H9 (cell line): ENCODE measurements around the gene CLN3. TPM values are rescaled to one million over a fixed set of nuclear protein-coding genes. Genes with fewer than 3 reads are reported as not detected.

Experiments used
- DNase-seq: peaks from one replicate; pipeline ENCODE4 v3.0.0-alpha.2; 2017
- H2AFZ ChIP-seq: one replicate; pipeline ENCODE4 v1.6.1; 2013; ENCODE audit warnings: mild to moderate bottlenecking, low read length, control low read depth, moderate library complexity
- H2AK5ac ChIP-seq: 2 replicates; pipeline ENCODE4 v1.6.1; 2013; ENCODE audit warnings: low read length, control low read depth, mixed read lengths; ENCODE audit not compliant: insufficient read length
- H2BK120ac ChIP-seq: one replicate; pipeline ENCODE4 v1.6.1; 2013; ENCODE audit warnings: low read depth, mild to moderate bottlenecking, low read length, control low read depth, inconsistent platforms; ENCODE audit not compliant: poor library complexity, severe bottlenecking
- H2BK12ac ChIP-seq: 2 replicates; pipeline ENCODE4 v1.6.1; 2013; ENCODE audit warnings: low read length, control low read depth, mixed read lengths, low read depth; ENCODE audit not compliant: insufficient read length
- H2BK15ac ChIP-seq: 2 replicates; pipeline ENCODE4 v1.6.1; 2013; ENCODE audit warnings: low read depth, low read length, control low read depth
- H2BK20ac ChIP-seq: one replicate; pipeline ENCODE4 v1.6.1; 2013; ENCODE audit warnings: low read depth, mild to moderate bottlenecking, low read length, control low read depth, inconsistent platforms; ENCODE audit not compliant: poor library complexity, severe bottlenecking
- H2BK5ac ChIP-seq: 2 replicates; pipeline ENCODE4 v1.6.1; 2013; ENCODE audit warnings: low read length, control low read depth, mixed read lengths; ENCODE audit not compliant: insufficient read length
- H3K14ac ChIP-seq: 2 replicates; pipeline ENCODE4 v1.6.1; 2013; ENCODE audit warnings: low read length, control low read depth; ENCODE audit not compliant: insufficient read depth
- H3K18ac ChIP-seq: 2 replicates; pipeline ENCODE4 v1.6.1; 2013; ENCODE audit warnings: low read depth, mild to moderate bottlenecking, mixed read lengths, low read length, control low read depth; ENCODE audit not compliant: insufficient read length
- H3K23ac ChIP-seq: 2 replicates; pipeline ENCODE4 v1.6.1; 2013; ENCODE audit warnings: low read length, control low read depth, mixed read lengths, low read depth; ENCODE audit not compliant: insufficient read length
- H3K23me2 ChIP-seq: 2 replicates; pipeline ENCODE4 v1.6.1; 2013; ENCODE audit warnings: low read depth, mild to moderate bottlenecking, mixed read lengths, low read length, control low read depth; ENCODE audit not compliant: insufficient read length, poor library complexity, severe bottlenecking
- H3K27ac ChIP-seq: 2 replicates; pipeline ENCODE4 v1.5.1; 2013; ENCODE audit warnings: low read length, control low read depth, mixed read lengths, low read depth; ENCODE audit not compliant: insufficient read length
- H3K27me3 ChIP-seq: 2 replicates; pipeline ENCODE4 v1.6.1; 2013; ENCODE audit warnings: low read length, control low read depth, inconsistent platforms; ENCODE audit not compliant: insufficient read depth
- H3K4ac ChIP-seq: 2 replicates; pipeline ENCODE4 v1.6.1; 2013; ENCODE audit warnings: low read depth, mild to moderate bottlenecking, control low read depth, inconsistent platforms, low read length, moderate library complexity
- H3K4me1 ChIP-seq: 2 replicates; pipeline ENCODE4 v1.6.1; 2013; ENCODE audit warnings: low read length, control low read depth, inconsistent platforms; ENCODE audit not compliant: insufficient read depth
- H3K4me2 ChIP-seq: 2 replicates; pipeline ENCODE4 v1.6.1; 2013; ENCODE audit warnings: low read length, control low read depth, mixed read lengths; ENCODE audit not compliant: insufficient read length, insufficient read depth
- H3K56ac ChIP-seq: 2 replicates; pipeline ENCODE4 v1.6.1; 2013; ENCODE audit warnings: low read depth, mild to moderate bottlenecking, mixed read lengths, low read length, control low read depth; ENCODE audit not compliant: insufficient read length
- H3K79me1 ChIP-seq: 2 replicates; pipeline ENCODE4 v1.6.1; 2013; ENCODE audit warnings: low read depth, mild to moderate bottlenecking, moderate library complexity, low read length, control low read depth, inconsistent platforms; ENCODE audit not compliant: insufficient read depth, poor library complexity, severe bottlenecking
- H3K79me2 ChIP-seq: 2 replicates; pipeline ENCODE4 v1.6.1; 2013; ENCODE audit warnings: low read length, control low read depth, inconsistent platforms; ENCODE audit not compliant: insufficient read depth
- H3K9ac ChIP-seq: 2 replicates; pipeline ENCODE4 v1.6.1; 2013; ENCODE audit warnings: low read length, control low read depth, mixed read lengths; ENCODE audit not compliant: insufficient read length; ENCODE audit errors: extremely low read depth
- H3K9me3 ChIP-seq: one replicate; pipeline ENCODE4 v1.6.1; 2013; ENCODE audit warnings: low read depth, low read length, inconsistent platforms; ENCODE audit not compliant: control insufficient read depth
- H3T11ph ChIP-seq: one replicate; pipeline ENCODE4 v1.6.1; 2013; ENCODE audit warnings: mild to moderate bottlenecking, low read length, control low read depth, inconsistent platforms
- H4K20me1 ChIP-seq: one replicate; pipeline ENCODE4 v1.6.1; 2013; ENCODE audit not compliant: control insufficient read depth, insufficient read length, insufficient read depth
- H4K5ac ChIP-seq: 2 replicates; pipeline ENCODE4 v1.6.1; 2013; ENCODE audit warnings: low read depth, mild to moderate bottlenecking, mixed read lengths, low read length, control low read depth; ENCODE audit not compliant: insufficient read length
- H4K8ac ChIP-seq: replicated peaks from 2 replicates; pipeline ENCODE4 v1.6.1; 2013; ENCODE audit warnings: low read length, control low read depth, mixed read lengths, low read depth; ENCODE audit not compliant: insufficient read length
- H4K91ac ChIP-seq: 2 replicates; pipeline ENCODE4 v1.6.1; 2013; ENCODE audit warnings: low read depth, mild to moderate bottlenecking, moderate library complexity, mixed read lengths, low read length, control low read depth; ENCODE audit not compliant: insufficient read length
- H3K27ac Mint-ChIP-seq, 3 experiments: 2 replicates in 2 of 3; 3 replicates in 1 of 3; pipeline ENCODE4 v1.8.0; 2020 to 2021; ENCODE audit warnings: mixed read lengths in 3 of 3, mild to moderate bottlenecking in 1 of 3, moderate library complexity in 1 of 3
- H3K27me3 Mint-ChIP-seq: 2 replicates; pipeline ENCODE4 v1.8.0; 2021; ENCODE audit warnings: low read depth, mild to moderate bottlenecking, moderate library complexity, mixed read lengths
- H3K36me3 Mint-ChIP-seq, 3 experiments: 2 replicates in 2 of 3; 3 replicates in 1 of 3; pipeline ENCODE4 v1.8.0; 2020 to 2021; ENCODE audit warnings: low read depth in 3 of 3, mixed read lengths in 3 of 3; ENCODE audit not compliant: insufficient read depth in 1 of 3
- H3K4me1 Mint-ChIP-seq, 2 experiments: 2 replicates each; pipeline ENCODE4 v1.8.0; 2020; ENCODE audit warnings: mixed read lengths in 2 of 2
- H3K4me3 Mint-ChIP-seq, 2 experiments: 2 replicates in 1 of 2; 3 replicates in 1 of 2; pipeline ENCODE4 v1.8.0; 2020 to 2021; ENCODE audit warnings: mild to moderate bottlenecking in 2 of 2, mixed read lengths in 2 of 2, moderate library complexity in 1 of 2
- H3K9me3 Mint-ChIP-seq, 2 experiments: 2 replicates in 1 of 2; 3 replicates in 1 of 2; pipeline ENCODE4 v1.8.0; 2020; ENCODE audit warnings: mild to moderate bottlenecking in 2 of 2, mixed read lengths in 2 of 2, moderate library complexity in 1 of 2
- WGBS: extraction: QIAGEN DNeasy Blood & Tissue Kit; methylation state at CpG from one replicate; pipeline ENCODE4 v1.1.7; 2013; ENCODE audit warnings: missing lambda C conversion rate, low lambda C conversion rate, mixed read lengths; ENCODE audit not compliant: insufficient read length; ENCODE audit errors: extremely low coverage; 5-methylcytosine and 5-hydroxymethylcytosine counted together
- total RNA-seq: library from RNA; stranded (reverse); gene quantifications from 2 replicates; pipeline ENCODE4 v1.2.1, GENCODE V29; 2021
- TF ChIP-seq, protein P1 (sequence below): fragments of 200-600 bp; sonication (generic); conservative IDR thresholded peaks from 3 replicates; pipeline ENCODE4 v1.8.0; 2021; ENCODE audit warnings: antibody characterized with exemption, mild to moderate bottlenecking

Gene CLN3
- total RNA-seq, 1 experiment from 2014 or later, result 21.4 TPM

DNA sequence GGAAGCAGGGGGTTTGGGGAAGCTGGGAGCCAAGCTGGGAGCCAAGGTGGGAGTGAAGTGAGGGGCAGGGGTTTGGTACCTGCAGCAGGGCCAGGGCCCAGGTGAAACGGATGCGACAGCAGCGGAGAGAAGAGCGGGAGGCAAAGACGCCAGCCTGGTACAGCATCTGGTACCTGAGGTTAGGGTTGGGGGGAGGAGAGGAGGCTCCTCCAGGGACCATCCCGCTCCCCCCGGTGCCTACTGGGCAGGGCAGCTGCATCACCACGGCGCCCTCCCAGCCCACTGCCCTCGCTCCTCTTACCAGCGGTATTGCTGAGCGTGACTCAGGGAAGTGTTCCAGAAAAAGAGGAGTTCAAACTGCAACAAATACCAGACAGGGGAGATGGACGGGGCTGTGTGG lies 9.8 kb downstream of the CLN3 start:
- H4K91ac ChIP-seq, result no peak overlapping the region
- H2BK5ac ChIP-seq, result no peak overlapping the region
- no peak overlapping the region for H3K23ac ChIP-seq
- TF ChIP-seq, protein P1, sequence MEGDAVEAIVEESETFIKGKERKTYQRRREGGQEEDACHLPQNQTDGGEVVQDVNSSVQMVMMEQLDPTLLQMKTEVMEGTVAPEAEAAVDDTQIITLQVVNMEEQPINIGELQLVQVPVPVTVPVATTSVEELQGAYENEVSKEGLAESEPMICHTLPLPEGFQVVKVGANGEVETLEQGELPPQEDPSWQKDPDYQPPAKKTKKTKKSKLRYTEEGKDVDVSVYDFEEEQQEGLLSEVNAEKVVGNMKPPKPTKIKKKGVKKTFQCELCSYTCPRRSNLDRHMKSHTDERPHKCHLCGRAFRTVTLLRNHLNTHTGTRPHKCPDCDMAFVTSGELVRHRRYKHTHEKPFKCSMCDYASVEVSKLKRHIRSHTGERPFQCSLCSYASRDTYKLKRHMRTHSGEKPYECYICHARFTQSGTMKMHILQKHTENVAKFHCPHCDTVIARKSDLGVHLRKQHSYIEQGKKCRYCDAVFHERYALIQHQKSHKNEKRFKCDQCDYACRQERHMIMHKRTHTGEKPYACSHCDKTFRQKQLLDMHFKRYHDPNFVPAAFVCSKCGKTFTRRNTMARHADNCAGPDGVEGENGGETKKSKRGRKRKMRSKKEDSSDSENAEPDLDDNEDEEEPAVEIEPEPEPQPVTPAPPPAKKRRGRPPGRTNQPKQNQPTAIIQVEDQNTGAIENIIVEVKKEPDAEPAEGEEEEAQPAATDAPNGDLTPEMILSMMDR, result no peak
- no peak overlapping the region for H2BK12ac ChIP-seq
- H3K14ac ChIP-seq, result no peak overlapping the region
- H3T11ph ChIP-seq, result no peak overlapping the region
- no peaks in the 10 kb centered on the region for H3K79me1 ChIP-seq
- no peak overlapping the region for H2BK120ac ChIP-seq
- H3K27me3 ChIP-seq, result no peaks in the 10 kb centered on the region
- H3K23me2 ChIP-seq, result no peaks in the 10 kb centered on the region
- H3K27ac ChIP-seq, result no peak overlapping the region
- H3K27me3 Mint-ChIP-seq, result no peaks in the 10 kb centered on the region
- no peak overlapping the region for H3K27ac Mint-ChIP-seq
- no peak overlapping the region for H3K9ac ChIP-seq
- no peak overlapping the region for H3K18ac ChIP-seq
- H3K4me2 ChIP-seq, result no peak overlapping the region
- H2AK5ac ChIP-seq, result no peak overlapping the region
- no peaks in the 10 kb centered on the region for H3K9me3 Mint-ChIP-seq
- H3K79me2 ChIP-seq, result no peaks in the 10 kb centered on the region
- H3K4ac ChIP-seq, result no peak overlapping the region
- no peaks in the 10 kb centered on the region for H3K4me1 Mint-ChIP-seq
- peaks cover 2 to 24% (median 18%) of the 10 kb centered on the region in 3 experiments; a peak in 6 of 7 replicates for H3K36me3 Mint-ChIP-seq
- no peak overlapping the region for H2AFZ ChIP-seq
- no peak overlapping the region for H2BK20ac ChIP-seq
- H3K56ac ChIP-seq, result no peak overlapping the region
- H3K9me3 ChIP-seq, result no peaks in the 10 kb centered on the region
- no peak overlapping the region for H4K8ac ChIP-seq
- no peak overlapping the region for H4K5ac ChIP-seq
- no peak overlapping the region for H2BK15ac ChIP-seq
- no CpG with 5 or more reads among the region's 13 CpGs for WGBS
- H3K4me3 Mint-ChIP-seq, result no peak overlapping the region
- no peaks in the 10 kb centered on the region for H3K4me1 ChIP-seq
- no peaks in the 10 kb centered on the region for H4K20me1 ChIP-seq
- no peak for DNase-seq
